GM21367 (cell line): ENCODE results near the gene MAPT.
"Not testable (repeated sequence)": the region's sequence is repeated elsewhere in the genome, so short reads cannot be mapped to it uniquely, and the experiment has no call there.

Experiments used
- ATAC-seq: cut with Tn5 transposase; IDR thresholded peaks from one replicate; pipeline ENCODE4 v1.9.1; 2021; ENCODE audit not compliant: unreplicated experiment

Gene MAPT

DNA sequence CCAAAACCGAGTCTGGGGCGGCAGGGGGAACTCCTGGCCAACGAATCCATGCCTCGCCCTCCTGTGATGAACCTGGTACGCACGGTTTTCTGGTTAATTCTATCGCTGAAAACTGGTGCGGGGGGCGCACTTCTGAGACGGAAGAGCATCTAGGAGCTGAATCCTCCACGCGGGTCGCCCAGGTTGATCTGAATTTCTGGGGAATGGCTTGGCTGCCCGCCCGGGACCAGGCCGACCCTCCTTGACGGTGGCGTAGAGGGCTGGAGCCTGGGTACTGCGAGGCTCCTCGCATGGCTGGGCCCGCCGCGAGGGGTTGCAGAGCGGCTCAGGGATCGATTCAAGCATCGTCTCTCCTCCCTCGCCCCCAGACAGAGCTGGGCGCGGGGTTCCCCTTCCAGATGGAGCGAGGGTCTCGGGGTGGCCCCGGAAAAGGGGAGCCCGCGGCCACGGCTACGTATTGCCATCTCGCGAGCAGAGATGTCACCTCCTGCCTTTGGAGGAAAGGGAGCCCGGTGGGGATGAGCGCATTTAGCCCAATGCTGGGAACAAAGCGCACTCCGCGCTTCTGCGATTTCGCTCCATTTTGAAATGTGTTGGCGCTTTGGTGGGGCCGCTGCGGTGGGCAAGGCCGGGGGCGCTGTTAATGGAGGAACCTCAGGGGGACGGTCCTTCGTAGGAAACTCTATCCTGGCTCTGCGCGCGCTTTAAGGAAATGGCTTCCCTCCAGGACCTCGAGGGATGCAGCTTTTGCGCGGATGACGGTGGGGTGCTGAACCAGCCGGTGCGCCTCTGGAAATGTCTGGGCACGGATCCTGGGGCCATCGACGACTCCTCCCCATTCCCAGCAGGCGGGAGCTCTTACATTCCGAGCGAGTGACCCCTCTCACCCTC is 2.7 kb downstream of the MAPT start:
- no peak for ATAC-seq

GRCh38 chr17:45900136-45900535 is 5.8 kb downstream of the MAPT start:
- ATAC-seq = no peak

- no peak for ATAC-seq
These were observed 6.5 kb downstream of the MAPT start for GRCh38 chr17:45900723-45901415.

- no peak for ATAC-seq
These were observed 8.6 kb downstream of the MAPT start for GRCh38 chr17:45902892-45903346.

- no peak for ATAC-seq
These were observed 10.5 kb downstream of the MAPT start for GRCh38 chr17:45904866-45905265.

- no peak for ATAC-seq
These were observed 11.5 kb downstream of the MAPT start for GRCh38 chr17:45905814-45906213.

DNA sequence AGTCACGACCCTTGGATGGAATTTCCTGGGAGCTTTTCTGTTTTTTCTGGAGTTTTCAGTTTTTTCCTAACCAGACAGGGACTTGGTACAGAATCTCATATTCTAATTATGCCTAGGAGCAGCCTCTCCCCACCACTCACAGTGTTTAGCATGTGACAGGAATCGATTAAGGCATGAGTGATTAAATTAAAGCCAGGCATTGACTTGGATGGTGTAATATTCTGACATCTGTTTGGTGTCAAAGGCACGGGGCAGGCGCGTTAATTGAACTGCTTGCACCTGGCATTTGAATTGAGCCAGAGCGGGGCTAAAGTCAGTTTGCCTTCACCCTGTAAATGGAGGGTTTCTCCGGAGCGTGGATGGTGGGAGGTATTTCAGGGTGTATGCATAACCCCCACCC is 11.9 kb downstream of the MAPT start:
- no peak for ATAC-seq

- no peak for ATAC-seq
These were observed 12.7 kb downstream of the MAPT start for GRCh38 chr17:45906927-45907622.

- no peak for ATAC-seq
These were observed 13.5 kb downstream of the MAPT start for GRCh38 chr17:45907750-45908395.

DNA sequence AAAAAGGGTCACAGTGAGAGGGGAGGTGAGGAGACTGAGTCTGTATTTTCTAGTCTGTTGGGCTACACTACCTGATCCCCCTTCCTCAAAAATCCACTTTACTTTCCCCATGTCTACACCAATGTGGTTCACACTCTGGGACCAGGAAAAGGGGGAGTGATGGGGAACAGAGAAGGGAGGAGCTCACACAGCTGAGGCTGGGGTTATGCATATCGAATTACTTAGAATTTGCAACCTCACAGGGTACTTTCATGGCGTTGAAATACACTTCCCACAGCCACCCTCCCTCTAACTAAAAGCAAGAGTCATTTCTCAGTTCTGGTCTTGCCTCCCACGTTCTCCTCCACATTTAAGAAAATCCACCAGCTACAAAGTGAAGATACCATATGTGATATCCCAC is 14.1 kb downstream of the MAPT start:
- ATAC-seq = no peak

- no peak for ATAC-seq
These were observed 14.6 kb downstream of the MAPT start for GRCh38 chr17:45908935-45909334.

- no peak for ATAC-seq
These were observed 16.3 kb downstream of the MAPT start for GRCh38 chr17:45910667-45911066.

- no peak for ATAC-seq
These were observed 18.0 kb downstream of the MAPT start for GRCh38 chr17:45912319-45912718.

- not testable (repeated sequence) for ATAC-seq
These were observed 18.7 kb downstream of the MAPT start for GRCh38 chr17:45913030-45913429.

DNA sequence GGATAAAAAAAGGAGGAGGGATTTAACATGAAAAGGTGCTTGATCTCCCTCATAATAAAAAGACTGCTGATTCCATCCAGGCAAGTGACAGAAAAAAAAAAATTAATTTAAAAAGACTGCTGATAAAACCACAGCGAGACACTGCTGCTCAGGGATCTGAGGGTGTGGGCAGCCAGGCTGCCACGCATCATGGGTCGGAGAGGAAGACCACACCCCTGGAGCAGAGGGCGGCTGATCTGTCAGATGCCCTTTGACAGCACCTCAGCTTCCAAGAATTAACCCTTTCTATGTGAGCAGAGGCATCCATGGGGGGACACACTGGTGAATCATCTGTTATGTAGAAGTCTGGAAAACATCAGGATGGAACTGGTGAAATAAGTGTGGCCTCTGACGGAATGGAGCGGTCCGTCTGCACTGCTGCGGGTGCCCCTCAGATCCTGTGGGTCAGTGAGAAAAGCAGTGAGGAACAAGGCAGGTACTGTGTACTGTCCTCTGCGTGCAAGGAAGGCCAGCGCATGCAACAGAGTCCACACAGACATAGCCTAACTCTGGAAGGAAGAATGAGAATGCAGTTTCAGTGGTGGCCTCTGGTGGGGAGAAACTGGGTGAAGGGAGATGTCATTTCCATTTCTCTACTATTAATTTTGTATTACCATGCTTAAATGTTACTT is 19.8 kb downstream of the MAPT start:
- no peak for ATAC-seq

- ATAC-seq = no peak
These were observed 20.9 kb downstream of the MAPT start for GRCh38 chr17:45915263-45915662.

- ATAC-seq = no peak
These were observed 22.7 kb downstream of the MAPT start for GRCh38 chr17:45917081-45917480.

DNA sequence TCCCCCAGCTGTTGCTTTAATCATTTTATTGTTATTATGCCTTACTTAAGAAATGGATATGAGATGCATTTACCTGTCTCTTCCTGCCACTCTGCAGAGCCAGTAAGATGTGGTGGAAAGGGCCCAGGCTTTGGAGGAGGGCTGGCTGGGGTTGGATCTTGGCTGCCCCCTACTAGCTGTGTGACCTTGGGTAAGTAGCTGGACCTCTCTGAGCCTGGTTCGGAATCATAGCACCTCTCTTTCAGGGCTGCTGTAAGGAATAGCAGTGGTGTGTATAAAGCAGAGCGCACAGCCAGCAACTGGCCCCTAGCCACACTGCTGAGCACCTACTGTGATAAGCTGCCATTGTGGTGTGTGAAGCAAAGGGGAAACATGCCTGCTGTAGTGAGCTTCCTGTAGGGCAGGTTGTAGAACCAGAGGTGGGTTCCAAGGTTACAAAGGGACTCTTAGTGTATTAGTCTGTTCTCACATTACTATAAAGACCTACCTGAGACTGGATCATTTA is 23.9 kb downstream of the MAPT start:
- ATAC-seq = no peak

- ATAC-seq = no peak
These were observed 24.8 kb downstream of the MAPT start for GRCh38 chr17:45919136-45919535.

- no peak for ATAC-seq
These were observed 25.7 kb downstream of the MAPT start for GRCh38 chr17:45920083-45920482.
